ENCODE data around the gene IFITM1. TPM values are rescaled to one million over a fixed set of nuclear protein-coding genes. Genes with fewer than 3 reads are reported as not detected.

The IFITM1 gene
- total and polyA plus RNA-seq, 2 donors (not counting 3 experiments of a cell fraction or from before 2014, with no cell fraction given), result 11.5 to 24.6 TPM

DNA sequence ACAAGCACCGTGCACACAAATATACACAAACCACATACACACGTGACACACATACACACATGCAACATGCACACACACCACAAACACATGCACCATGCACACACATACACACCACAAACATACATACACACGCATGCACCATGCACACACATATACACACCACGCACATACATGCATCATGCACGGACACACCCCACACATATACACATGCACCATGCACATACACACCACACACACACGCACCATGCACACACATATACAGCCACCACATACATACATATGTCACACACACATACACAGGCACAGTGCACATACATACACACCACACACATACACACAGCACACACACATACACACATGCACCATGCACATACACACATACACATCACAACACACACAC lies 42.8 kb downstream of the IFITM1 start:
- FAIRE-seq (peak; percentile 70), DNase-seq (ENCODE audit: low read depth, low spot score) (no peak)
- Histone ChIP-seq H3K79me2 (ENCODE audit: control insufficient read depth, insufficient read depth, low read length) (no peaks in the 10 kb centered on the region), H3K4me3 (replicated peaks in 1 of 3; ENCODE audit: insufficient read depth in 1 of 3, low read depth in 1 of 3, low read length in 3 of 3) (no peak overlapping the region), H2AFZ (ENCODE audit: low read depth, low read length) (no peak overlapping the region), H3K27me3 (ENCODE audit: control insufficient read depth in 2 of 2, insufficient read depth in 2 of 2, low read length in 2 of 2) (no peaks in the 10 kb centered on the region), H3K9ac (replicated peaks; ENCODE audit: extremely low read depth, insufficient read depth, low read length) (no peak overlapping the region), H4K20me1 (replicated peaks; ENCODE audit: control insufficient read depth, extremely low read depth, insufficient read depth, low read length) (no peaks in the 10 kb centered on the region), H3K27ac (ENCODE audit: insufficient read depth, low read depth, low read length) (no peak overlapping the region), H3K9me1 (replicated peaks; ENCODE audit: control insufficient read depth, extremely low read depth, insufficient read depth, low read length) (no peaks in the 10 kb centered on the region), H3K9me3 (replicated peaks; ENCODE audit: control insufficient read depth, insufficient read depth, low read length) (no peaks in the 10 kb centered on the region), H3K4me2 (ENCODE audit: insufficient read depth, low read length) (no peak overlapping the region), H3K4me1 (ENCODE audit: control insufficient read depth, extremely low read depth, insufficient read depth, low read length) (peaks cover 8% of the 10 kb centered on the region), H3K36me3 (ENCODE audit: control insufficient read depth in 2 of 2, extremely low read depth in 1 of 2, insufficient read depth in 2 of 2, low read length in 2 of 2) (no peaks in the 10 kb centered on the region)
- ChIA-PET POLR2A (interaction anchor here (1.0 kb wide), 1 partner anchor 39 kb away, joined by 4 read pairs; no protein-coding TSS in a partner anchor), CTCF (interaction anchor here (1.3 to 2.4 kb wide), 4 partner anchors 17 to 51 kb away, joined by 5 to 16 read pairs (median 5); partner anchors contain the start of gene IFITM2)
- no peak for TF ChIP-seq GATA2 (IDR thresholded peaks at IDR 0.05; ENCODE audit: insufficient read depth, insufficient read length, low read depth, low read length)
- no peak for TF ChIP-seq JUN (IDR thresholded peaks at IDR 0.05; ENCODE audit: borderline replicate concordance, insufficient read depth, insufficient read length, low read depth)
- no peak for TF ChIP-seq MYC (IDR thresholded peaks at IDR 0.05; ENCODE audit: low read depth, low read length)
- no peak for TF ChIP-seq FOS (IDR thresholded peaks at IDR 0.05; ENCODE audit: borderline replicate concordance, insufficient read depth, low read length)
- TF ChIP-seq POLR2A (IDR thresholded peaks at IDR 0.05; ENCODE audit: low read depth, low read length), result no peak
- TF ChIP-seq EZH2 (IDR thresholded peaks at IDR 0.05; ENCODE audit: borderline replicate concordance, low read depth, low read length, severe bottlenecking), result no peak
- TF ChIP-seq, protein P1, sequence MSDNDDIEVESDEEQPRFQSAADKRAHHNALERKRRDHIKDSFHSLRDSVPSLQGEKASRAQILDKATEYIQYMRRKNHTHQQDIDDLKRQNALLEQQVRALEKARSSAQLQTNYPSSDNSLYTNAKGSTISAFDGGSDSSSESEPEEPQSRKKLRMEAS (IDR thresholded peaks at IDR 0.05; ENCODE audit: insufficient read depth, insufficient read length), result no peak
- TF ChIP-seq POLR2AphosphoS5 (IDR thresholded peaks at IDR 0.05; ENCODE audit: insufficient read depth, low read depth, low read length), result no peak
- TF ChIP-seq, protein P2, sequence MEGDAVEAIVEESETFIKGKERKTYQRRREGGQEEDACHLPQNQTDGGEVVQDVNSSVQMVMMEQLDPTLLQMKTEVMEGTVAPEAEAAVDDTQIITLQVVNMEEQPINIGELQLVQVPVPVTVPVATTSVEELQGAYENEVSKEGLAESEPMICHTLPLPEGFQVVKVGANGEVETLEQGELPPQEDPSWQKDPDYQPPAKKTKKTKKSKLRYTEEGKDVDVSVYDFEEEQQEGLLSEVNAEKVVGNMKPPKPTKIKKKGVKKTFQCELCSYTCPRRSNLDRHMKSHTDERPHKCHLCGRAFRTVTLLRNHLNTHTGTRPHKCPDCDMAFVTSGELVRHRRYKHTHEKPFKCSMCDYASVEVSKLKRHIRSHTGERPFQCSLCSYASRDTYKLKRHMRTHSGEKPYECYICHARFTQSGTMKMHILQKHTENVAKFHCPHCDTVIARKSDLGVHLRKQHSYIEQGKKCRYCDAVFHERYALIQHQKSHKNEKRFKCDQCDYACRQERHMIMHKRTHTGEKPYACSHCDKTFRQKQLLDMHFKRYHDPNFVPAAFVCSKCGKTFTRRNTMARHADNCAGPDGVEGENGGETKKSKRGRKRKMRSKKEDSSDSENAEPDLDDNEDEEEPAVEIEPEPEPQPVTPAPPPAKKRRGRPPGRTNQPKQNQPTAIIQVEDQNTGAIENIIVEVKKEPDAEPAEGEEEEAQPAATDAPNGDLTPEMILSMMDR (IDR thresholded peaks at IDR 0.05; ENCODE audit: extremely low read depth in 1 of 2, insufficient read depth in 1 of 2, low read depth in 1 of 2, low read length in 2 of 2), result no peak
- dilution Hi-C loops (cut with MboI; ENCODE audit: extremely low pct_ligation_motif_present, low sequenced_read_pairs), result no loop called here
- intact Hi-C loops (cut with micrococcal nuclease), result loop anchor here (1.0 to 5.0 kb wide), 6 partner anchors 30 to 149 kb away; partner anchors contain the start of genes BET1L, IFITM3, PSMD13 and RIC8A
- no TSS peak for BruUV-seq (replicated peaks)
